CD4-positive, alpha-beta T cell treated with Interleukin-6 for 4 hours (primary cell): Measurements from ENCODE around the gene ASB1.

Source experiments
- DNase-seq: peaks from one replicate; pipeline ENCODE4 v3.0.0-alpha.2; 2020; ENCODE audit warnings: mixed read lengths

ASB1 gene

DNA sequence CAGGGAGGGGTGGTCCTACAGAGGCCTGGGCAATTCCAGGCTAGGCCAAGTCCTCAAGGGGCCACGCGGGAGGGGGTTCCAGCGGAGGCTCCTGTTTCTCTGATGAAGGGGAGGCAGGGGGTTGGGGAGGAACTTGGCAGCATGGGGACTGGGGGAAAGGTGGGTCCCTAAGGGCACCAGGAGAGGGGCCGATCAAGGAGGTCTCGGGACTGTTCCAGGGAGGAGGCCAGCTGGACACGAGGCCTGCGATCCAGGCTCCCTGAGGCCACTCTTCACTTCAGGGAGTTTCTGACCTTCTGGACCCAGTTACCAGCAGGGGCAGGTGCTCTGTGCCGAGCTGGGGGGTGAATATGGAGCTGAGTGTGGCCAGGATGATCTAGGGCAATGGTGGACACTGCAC, 71.5 kb downstream of the ASB1 start:
- no peak for DNase-seq

DNA sequence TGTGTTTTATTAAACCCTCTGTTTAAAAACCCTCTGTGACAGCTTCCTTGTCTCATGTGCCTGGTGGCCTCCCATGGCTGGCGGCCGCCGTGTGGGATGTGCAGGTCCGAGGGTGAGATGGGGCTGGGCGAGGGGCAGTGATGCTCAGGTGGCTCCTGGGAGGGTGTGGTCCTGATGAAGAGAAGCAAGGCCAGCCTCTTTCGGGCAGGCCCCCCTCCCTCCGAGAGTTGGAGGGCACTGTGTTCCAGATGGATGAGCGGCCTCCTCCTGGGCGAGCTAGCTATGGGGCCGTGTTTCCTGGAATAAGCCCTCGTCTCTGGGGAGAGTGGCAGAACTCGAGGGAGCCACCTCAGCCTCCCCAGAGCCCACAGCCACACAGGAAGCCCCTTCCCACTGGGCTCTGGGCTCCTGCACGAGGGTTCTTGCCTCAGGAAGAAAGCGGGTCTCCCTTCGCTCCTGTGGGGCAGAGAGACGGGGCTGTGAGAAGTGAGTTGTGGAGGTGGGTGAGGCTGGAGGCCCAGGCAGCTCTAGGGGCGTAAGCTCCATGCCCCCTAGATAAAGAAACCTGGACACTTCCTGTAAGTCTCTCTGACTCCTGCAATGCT, 72.1 kb downstream of the ASB1 start:
- DNase-seq = no peak

DNA sequence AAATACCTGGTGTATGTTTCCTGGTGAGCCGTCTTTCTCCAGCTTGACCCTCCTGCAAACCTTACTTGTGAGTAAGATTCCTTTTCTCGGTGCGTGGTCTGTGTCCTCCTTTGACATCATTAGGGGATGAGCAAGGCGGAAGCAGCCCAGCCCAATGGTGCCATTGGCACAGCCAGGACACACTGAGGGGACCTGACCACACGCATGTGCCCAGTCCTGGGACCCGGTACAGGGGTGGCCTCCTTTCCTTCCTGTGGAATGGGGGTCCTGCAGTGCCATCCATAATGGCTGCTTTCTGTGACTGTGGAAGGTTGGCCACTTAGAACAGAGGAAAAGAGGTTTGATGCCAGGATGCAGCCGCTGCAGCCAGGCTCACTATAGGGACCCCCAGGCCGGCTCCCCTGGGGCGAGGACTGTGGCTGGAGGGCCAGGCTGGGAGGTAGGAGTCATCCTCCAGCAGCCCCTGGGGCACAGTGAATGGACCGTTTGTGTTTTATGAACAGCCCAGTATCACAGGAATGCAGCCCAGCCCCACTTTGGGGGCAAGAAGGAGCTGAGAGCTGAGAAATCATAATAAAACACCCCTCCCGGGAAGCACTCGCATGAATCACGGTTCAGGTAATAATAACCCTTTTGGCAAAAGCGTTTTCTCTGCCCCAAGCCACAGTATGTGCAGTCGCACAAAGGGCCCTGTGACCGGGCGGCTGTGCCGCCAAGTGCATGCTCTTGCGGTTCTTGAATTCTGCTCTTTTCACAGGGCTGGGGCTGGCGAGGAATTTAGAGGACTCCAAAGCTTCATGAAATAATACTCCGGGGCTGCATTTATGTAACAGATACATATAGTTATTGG, 73.2 kb downstream of the ASB1 start:
- DNase-seq = no peak

GRCh38 chr2:238501311-238501710, 74.6 kb downstream of the ASB1 start:
- DNase-seq = no peak
